ENCODE measurements around the gene PSMD7.
"Not testable (repeated sequence)": the region's sequence is repeated elsewhere in the genome, so short reads cannot be mapped to it uniquely, and the experiment has no call there.

Gene PSMD7

GRCh38 chr16:74309789-74310781 is 13.5 kb downstream of the PSMD7 start:
- POLR2A ChIA-PET, result no interaction called here
- CTCF ChIA-PET, result interaction anchor here (1.0 to 4.7 kb wide), 6 partner anchors 11 to 318 kb away, joined by 3 to 38 read pairs (median 8); partner anchors contain the start of gene PSMD7
- peak; percentile 57 for DNase-seq (ENCODE audit: extremely low spot score)
- peak; percentile 69 for TF ChIP-seq CTCF (IDR thresholded peaks at IDR 0.05; ENCODE audit: control extremely low read depth, extremely low read depth, low read depth, missing control alignments)

GRCh38 chr16:74315059-74315458 is 18.4 kb downstream of the PSMD7 start:
- DNase-seq (ENCODE audit: extremely low spot score), result no peak

DNA sequence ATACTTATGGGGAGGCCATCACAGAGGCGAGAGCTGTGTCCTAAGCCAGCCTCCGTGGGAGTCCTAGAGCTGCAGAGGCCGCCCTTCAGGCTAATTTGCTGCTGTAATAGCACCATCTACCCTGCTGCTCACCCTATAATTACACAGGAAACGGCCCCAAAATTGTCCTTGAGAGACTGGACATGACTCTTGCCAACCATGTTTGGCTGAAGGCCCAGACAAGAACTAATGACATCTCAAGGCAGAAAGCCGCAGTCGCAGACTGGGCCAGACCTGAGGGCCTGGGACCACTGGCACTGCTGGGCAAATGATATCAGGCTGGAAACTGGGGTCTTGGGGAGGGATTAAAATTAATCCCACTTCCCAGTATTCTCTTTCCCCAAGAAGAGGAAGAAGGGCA is 24.1 kb downstream of the PSMD7 start:
- ChIA-PET CTCF (interaction anchor here (1.0 to 3.6 kb wide), 2 partner anchors 10 to 20 kb away, joined by 3 to 17 read pairs; no protein-coding TSS in a partner anchor), POLR2A (no interaction called here)
- no peak for DNase-seq (ENCODE audit: extremely low spot score)
- TF ChIP-seq CTCF (IDR thresholded peaks at IDR 0.05; ENCODE audit: control extremely low read depth, extremely low read depth, low read depth, missing control alignments), result no peak

More at GRCh38 chr16:74315059-74315458, 18.4 kb downstream of the PSMD7 start:
- no peak for TF ChIP-seq CTCF (IDR thresholded peaks at IDR 0.05; ENCODE audit: control extremely low read depth, extremely low read depth, low read depth, missing control alignments)
- ChIA-PET POLR2A (no interaction called here), CTCF (interaction anchor here (1.2 to 2.5 kb wide), 2 partner anchors 10 to 11 kb away, joined by 5 to 7 read pairs; no protein-coding TSS in a partner anchor)

DNA sequence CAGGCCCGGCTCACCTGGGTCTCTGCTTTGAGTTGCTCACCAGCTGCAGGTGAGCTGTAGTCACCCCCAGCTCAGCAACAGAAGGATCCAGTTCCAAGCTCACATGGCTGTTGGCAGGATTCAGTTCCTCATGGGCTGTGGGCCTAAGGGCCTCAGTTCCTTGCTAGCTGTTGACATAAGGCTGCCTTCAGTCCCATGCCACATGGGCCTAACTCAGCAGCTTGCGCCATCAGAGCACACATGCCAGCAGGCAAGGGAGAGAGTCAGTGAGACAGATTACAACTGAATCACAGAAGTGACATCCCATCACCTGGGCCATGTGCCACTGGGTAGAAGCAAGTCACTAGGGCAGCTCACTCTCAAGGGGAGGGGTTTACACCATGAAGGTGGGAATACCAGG is 24.7 kb downstream of the PSMD7 start:
- CTCF ChIA-PET, result interaction anchor here (1.0 to 3.6 kb wide), 2 partner anchors 11 to 21 kb away, joined by 3 to 17 read pairs; no protein-coding TSS in a partner anchor

DNA sequence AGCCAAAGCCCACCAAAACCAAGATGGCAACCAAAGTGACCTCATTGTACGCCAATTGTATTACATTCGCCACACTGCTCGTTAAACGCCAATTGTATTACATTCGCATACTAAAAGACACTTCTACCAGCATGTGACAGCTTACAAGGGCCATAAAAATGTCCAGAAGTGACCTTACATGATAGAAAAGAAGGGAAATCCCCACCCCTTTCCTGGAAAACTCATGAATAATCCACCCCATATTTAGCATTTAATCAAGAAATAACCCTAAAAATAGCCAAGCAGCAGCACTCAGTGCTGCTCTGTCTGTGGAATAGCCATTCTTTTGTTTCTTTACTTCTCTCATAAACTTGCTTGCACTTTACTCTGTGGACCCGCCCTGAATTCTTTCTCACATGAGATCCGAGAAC is 25.7 kb downstream of the PSMD7 start:
- ChIA-PET POLR2A (no interaction called here), CTCF (interaction anchor here (3.6 kb wide), 1 partner anchor 12 kb away, joined by 17 read pairs; no protein-coding TSS in a partner anchor)
- no peak for DNase-seq (ENCODE audit: extremely low spot score)
- TF ChIP-seq CTCF (IDR thresholded peaks at IDR 0.05; ENCODE audit: control extremely low read depth, extremely low read depth, low read depth, missing control alignments), result no peak

More for the DNA sequence above, 24.7 kb downstream of the PSMD7 start:
- DNase-seq (ENCODE audit: extremely low spot score), result no peak
- no peak for TF ChIP-seq CTCF (IDR thresholded peaks at IDR 0.05; ENCODE audit: control extremely low read depth, extremely low read depth, low read depth, missing control alignments)
- POLR2A ChIA-PET, result no interaction called here

GRCh38 chr16:74324777-74325176 is 28.2 kb downstream of the PSMD7 start:
- POLR2A ChIA-PET; DNase-seq (ENCODE audit: extremely low spot score): not testable (repeated sequence)
- CTCF ChIA-PET, result interaction anchor here (0.8 to 2.9 kb wide), 4 partner anchors 11 to 19 kb away, joined by 3 to 10 read pairs (median 5); no protein-coding TSS in a partner anchor

Measured in GM10248 (cell line).